Progenitor cell of endocrine pancreas (in vitro differentiated cells): ENCODE measurements around the gene FH. TPM values are rescaled to one million over a fixed set of nuclear protein-coding genes. Genes with fewer than 3 reads are reported as not detected.

Experiments used
- DNase-seq: peaks from one replicate; pipeline ENCODE4 v3.0.0; 2021; ENCODE audit warnings: low spot score; ENCODE audit not compliant: unreplicated experiment
- H3K27ac Mint-ChIP-seq: 2 replicates; pipeline ENCODE4 v1.8.0; 2021; ENCODE audit warnings: mild to moderate bottlenecking, moderate library complexity, mixed read lengths
- H3K27me3 Mint-ChIP-seq: 2 replicates; pipeline ENCODE4 v1.8.0; 2021; ENCODE audit warnings: mixed read lengths
- H3K36me3 Mint-ChIP-seq: 2 replicates; pipeline ENCODE4 v1.8.0; 2022; ENCODE audit warnings: mixed read lengths; ENCODE audit not compliant: insufficient read depth
- H3K4me1 Mint-ChIP-seq: 2 replicates; pipeline ENCODE4 v1.8.0; 2021; ENCODE audit warnings: low read depth, mixed read lengths
- H3K4me3 Mint-ChIP-seq: 2 replicates; pipeline ENCODE4 v1.8.0; 2021; ENCODE audit warnings: low read depth, mild to moderate bottlenecking, moderate library complexity, mixed read lengths
- H3K9me3 Mint-ChIP-seq: 2 replicates; pipeline ENCODE4 v1.8.0; 2021; ENCODE audit warnings: low read depth, mixed read lengths
- total RNA-seq: library from RNA; stranded (reverse); gene quantifications from 2 replicates; pipeline ENCODE4 v1.2.1, GENCODE V29; 2021
- TF ChIP-seq, protein P1 (sequence below): fragments of 200-600 bp; sonication (generic); IDR thresholded peaks from one replicate; pipeline ENCODE4 v1.5.0; 2021; ENCODE audit warnings: antibody characterized with exemption, mild to moderate bottlenecking; ENCODE audit not compliant: unreplicated experiment

The FH gene
- total RNA-seq, 1 donor from 2014 or later: 59.7 TPM

GRCh38 chr1:241532162-241532531, 12.6 kb upstream of the FH start, which contains the start of gene KMO:
Gene KMO (plus strand): TSS chr1:241532378. CDS start chr1:241532445, 67 bp downstream.
- H3K27me3 Mint-ChIP-seq: no peaks in the 10 kb centered on the region
- H3K27ac Mint-ChIP-seq: peak within 1 kb of the TSS; percentile 86
- peaks cover 10% of the 10 kb centered on the region for H3K4me1 Mint-ChIP-seq
- no peaks in the 10 kb centered on the region for H3K36me3 Mint-ChIP-seq
- TF ChIP-seq, protein P1, sequence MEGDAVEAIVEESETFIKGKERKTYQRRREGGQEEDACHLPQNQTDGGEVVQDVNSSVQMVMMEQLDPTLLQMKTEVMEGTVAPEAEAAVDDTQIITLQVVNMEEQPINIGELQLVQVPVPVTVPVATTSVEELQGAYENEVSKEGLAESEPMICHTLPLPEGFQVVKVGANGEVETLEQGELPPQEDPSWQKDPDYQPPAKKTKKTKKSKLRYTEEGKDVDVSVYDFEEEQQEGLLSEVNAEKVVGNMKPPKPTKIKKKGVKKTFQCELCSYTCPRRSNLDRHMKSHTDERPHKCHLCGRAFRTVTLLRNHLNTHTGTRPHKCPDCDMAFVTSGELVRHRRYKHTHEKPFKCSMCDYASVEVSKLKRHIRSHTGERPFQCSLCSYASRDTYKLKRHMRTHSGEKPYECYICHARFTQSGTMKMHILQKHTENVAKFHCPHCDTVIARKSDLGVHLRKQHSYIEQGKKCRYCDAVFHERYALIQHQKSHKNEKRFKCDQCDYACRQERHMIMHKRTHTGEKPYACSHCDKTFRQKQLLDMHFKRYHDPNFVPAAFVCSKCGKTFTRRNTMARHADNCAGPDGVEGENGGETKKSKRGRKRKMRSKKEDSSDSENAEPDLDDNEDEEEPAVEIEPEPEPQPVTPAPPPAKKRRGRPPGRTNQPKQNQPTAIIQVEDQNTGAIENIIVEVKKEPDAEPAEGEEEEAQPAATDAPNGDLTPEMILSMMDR: no peak
- no peaks in the 10 kb centered on the region for H3K9me3 Mint-ChIP-seq
- DNase-seq: no peak
- peak within 1 kb of the TSS; percentile 76 for H3K4me3 Mint-ChIP-seq

DNA sequence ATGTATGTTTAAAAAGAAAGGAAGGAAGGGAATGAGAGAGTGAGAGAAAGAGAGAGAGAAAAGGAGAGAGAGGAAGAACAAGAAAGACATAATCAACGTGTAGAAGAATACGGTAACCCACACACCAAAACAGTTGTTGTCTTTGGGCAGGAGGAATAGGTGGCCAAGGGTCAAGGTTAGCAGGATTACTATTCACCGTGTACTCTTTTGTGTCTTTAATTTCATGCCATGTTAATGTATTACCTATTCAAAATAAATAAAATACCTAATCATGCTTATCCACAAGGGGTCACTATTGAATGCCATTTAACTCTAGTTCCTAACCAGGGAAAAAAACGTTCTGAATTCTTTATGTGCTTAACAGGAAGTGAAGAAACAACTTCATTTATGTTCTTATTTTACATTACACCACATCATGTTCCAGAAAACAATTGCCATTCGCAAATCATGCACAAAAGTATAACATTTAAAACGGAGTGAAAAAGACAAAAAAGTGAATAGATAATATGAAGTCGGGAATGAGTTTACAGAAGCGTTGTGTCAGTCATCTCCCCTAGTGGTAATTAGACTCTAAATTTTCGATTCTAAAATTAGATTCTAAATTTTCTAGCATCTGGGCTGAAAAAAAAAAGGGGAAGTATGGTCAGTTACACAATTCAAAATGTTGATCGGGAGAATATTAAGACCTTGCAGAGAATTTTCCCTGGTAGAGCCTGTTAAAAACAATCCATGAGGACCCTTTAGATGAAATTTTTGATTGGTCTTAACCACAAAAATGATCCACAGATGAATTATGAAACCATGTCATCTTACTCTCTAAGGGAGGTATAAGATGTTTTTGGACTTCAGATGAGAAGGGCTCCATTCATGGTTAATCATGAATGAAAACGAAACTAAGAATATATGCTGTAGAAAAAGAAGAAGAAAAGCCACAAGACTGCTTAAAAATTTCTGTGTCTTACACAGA, 11.9 kb upstream of the FH start:
- peak overlapping the region; percentile 76 for H3K4me3 Mint-ChIP-seq
- H3K4me1 Mint-ChIP-seq: peaks cover 10% of the 10 kb centered on the region
- no peaks in the 10 kb centered on the region for H3K36me3 Mint-ChIP-seq
- TF ChIP-seq, protein P1: peak; percentile 69
- no peak for DNase-seq
- no peaks in the 10 kb centered on the region for H3K9me3 Mint-ChIP-seq
- no peaks in the 10 kb centered on the region for H3K27me3 Mint-ChIP-seq
- peak overlapping the region; percentile 86 for H3K27ac Mint-ChIP-seq

DNA sequence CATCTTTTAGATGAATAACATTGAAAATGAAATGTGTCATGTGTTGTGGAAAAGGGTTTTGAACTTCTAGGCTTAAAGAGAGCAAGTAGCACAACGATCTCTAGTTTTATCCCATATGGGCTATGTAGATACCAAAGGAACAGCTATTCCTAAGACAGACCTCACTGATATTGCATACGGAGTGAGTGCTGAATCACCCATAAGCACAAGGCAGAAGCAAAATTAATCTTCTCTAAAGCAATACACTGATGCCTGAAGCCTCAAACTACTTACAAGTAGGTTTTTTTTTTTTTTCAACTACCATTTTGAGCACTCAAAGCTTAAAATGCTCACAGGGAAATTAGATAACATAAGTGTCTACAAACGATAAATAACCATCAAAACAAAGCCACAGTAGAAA, 7.6 kb upstream of the FH start:
- H3K4me1 Mint-ChIP-seq: peaks cover 9% of the 10 kb centered on the region
- H3K27ac Mint-ChIP-seq: no peak overlapping the region
- H3K27me3 Mint-ChIP-seq: no peaks in the 10 kb centered on the region
- no peaks in the 10 kb centered on the region for H3K9me3 Mint-ChIP-seq
- H3K36me3 Mint-ChIP-seq: no peaks in the 10 kb centered on the region
- no peak overlapping the region for H3K4me3 Mint-ChIP-seq
- no peak for DNase-seq
- TF ChIP-seq, protein P1: no peak

GRCh38 chr1:241525026-241525425, 5.5 kb upstream of the FH start:
- H3K4me1 Mint-ChIP-seq: no peaks in the 10 kb centered on the region
- no peaks in the 10 kb centered on the region for H3K36me3 Mint-ChIP-seq
- no peak overlapping the region for H3K4me3 Mint-ChIP-seq
- no peak for DNase-seq
- TF ChIP-seq, protein P1: no peak
- no peaks in the 10 kb centered on the region for H3K27me3 Mint-ChIP-seq
- no peaks in the 10 kb centered on the region for H3K9me3 Mint-ChIP-seq
- no peak overlapping the region for H3K27ac Mint-ChIP-seq

DNA sequence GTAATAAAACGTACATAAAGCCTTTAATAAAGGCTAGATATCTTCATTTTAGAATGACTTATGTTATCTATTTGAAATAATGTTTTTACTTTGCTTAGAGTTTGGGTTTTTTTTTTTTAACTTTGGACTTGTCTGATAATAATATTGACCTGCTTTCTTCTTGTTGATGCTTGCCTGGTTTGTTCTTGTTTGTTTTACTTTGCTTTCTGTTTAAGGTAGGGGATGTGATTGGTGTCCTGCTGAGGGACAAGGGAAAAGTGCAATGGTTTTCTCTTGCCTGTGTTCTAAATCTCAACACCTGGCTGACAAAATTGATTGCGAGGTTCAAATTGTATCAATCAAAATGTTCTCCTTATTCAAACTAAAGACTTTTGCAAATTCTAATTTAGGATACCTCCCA, 2.2 kb upstream of the FH start:
- Mint-ChIP-seq H3K9me3 (no peaks in the 10 kb centered on the region), H3K36me3 (peaks cover 2% of the 10 kb centered on the region), H3K4me3 (no peak overlapping the region), H3K4me1 (peaks cover 12% of the 10 kb centered on the region), H3K27me3 (no peaks in the 10 kb centered on the region), H3K27ac (no peak overlapping the region)
- DNase-seq: no peak
- TF ChIP-seq, protein P1: no peak
